Left hindlimb (tissue), 1 donor: ENCODE data around the gene CDHR1.

Experiments used
- DNase-seq: peaks from one replicate; pipeline ENCODE4 v3.0.0-alpha.2; 2018

CDHR1 gene

DNA sequence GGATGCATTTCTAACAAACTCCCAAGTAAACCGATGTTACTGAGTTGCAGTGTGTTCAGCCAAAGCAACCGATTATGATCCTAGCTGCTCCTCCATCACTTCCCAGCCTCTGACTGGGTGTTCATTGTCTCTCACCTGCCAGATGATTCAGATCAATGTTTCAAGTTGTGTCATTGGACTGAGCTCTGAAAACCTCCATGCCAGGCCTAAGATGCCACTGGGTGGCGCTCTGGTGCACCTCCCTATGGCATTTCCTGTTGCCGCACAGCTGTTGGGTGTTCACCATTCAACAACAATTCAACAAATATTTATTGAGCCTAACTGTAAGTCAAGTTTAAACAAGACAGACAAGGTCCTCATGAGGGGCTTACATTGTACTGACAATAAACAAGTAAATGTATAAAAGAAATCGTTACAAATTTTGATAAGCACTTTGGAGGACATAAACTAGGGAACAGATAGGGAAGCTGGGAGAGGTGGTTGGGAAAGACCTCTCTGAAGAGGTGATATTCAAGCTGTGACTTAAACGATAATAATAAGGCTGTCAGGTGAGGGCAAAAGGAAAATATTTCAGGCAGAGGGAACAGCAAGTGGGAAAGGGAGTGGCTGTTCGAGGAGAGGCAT, 73.3 kb downstream of the CDHR1 start:
- DNase-seq: no peak

DNA sequence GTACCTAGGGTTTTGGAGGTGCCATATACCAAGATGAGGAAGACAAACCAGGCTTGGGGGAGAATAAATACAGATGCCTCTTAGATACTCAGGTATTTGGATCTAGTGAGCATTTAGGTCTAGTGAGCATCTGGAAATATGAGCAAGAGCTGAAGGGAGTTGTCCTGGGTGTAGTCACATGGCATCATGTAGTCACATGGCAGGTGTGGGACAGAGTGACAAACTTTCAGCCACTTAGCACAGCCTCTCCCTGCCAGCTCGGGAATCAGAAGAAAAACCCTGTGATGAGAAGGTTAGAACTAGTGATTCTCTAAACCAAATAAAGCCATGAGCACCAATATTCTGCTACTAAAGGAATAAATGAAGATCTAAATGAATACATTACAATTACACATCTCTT, 74.8 kb downstream of the CDHR1 start:
- DNase-seq: no peak
